ENCODE measurements around the gene CTSZ. TPM values are rescaled to one million over a fixed set of nuclear protein-coding genes. Genes with fewer than 3 reads are reported as not detected.

CTSZ gene
- total RNA-seq, 2 donors from 2014 or later, result 117 to 152 TPM

GRCh38 chr20:58998656-58999055, 8.4 kb downstream of the CTSZ start:
- DNase-seq (ENCODE audit: low spot score), result no peak

GRCh38 chr20:58997141-58997770, 9.8 kb downstream of the CTSZ start:
- Histone ChIP-seq H3K4me1 (peaks cover 0 to 7% of the 10 kb centered on the region in 2 donors), H3K9me3 (no peaks in the 10 kb centered on the region), H3K36me3 (peaks cover 79% of the 10 kb centered on the region), H3K4me3 (no peak overlapping the region), H3K27ac (no peak overlapping the region), H3K27me3 (no peaks in the 10 kb centered on the region)
- no peak for DNase-seq (ENCODE audit: low spot score)
- no peak for TF ChIP-seq CTCF (IDR thresholded peaks at IDR 0.05)

More at GRCh38 chr20:58998656-58999055, 8.4 kb downstream of the CTSZ start:
- no peak for TF ChIP-seq CTCF (IDR thresholded peaks at IDR 0.05)
- no peaks in the 10 kb centered on the region for H3K9me3 ChIP-seq
- no peaks in the 10 kb centered on the region for H3K27me3 ChIP-seq
- no peak overlapping the region for H3K4me3 ChIP-seq
- H3K36me3 ChIP-seq, result peaks cover 73% of the 10 kb centered on the region
- peaks cover 0 to 16% of the 10 kb centered on the region in 2 donors for H3K4me1 ChIP-seq
- H3K27ac ChIP-seq, result no peak overlapping the region

GRCh38 chr20:58996226-58996611, 10.8 kb downstream of the CTSZ start:
- peaks cover 81% of the 10 kb centered on the region for H3K36me3 ChIP-seq
- no peaks in the 10 kb centered on the region for H3K27me3 ChIP-seq
- H3K27ac ChIP-seq, result no peak overlapping the region

GRCh38 chr20:58995461-58996225, 11.4 kb downstream of the CTSZ start:
- no peak for TF ChIP-seq CTCF (IDR thresholded peaks at IDR 0.05)
- Histone ChIP-seq H3K36me3 (peaks cover 81% of the 10 kb centered on the region), H3K27ac (no peak overlapping the region)

More at GRCh38 chr20:58996226-58996611, 10.8 kb downstream of the CTSZ start:
- Histone ChIP-seq H3K4me1 (peaks cover 0 to 7% of the 10 kb centered on the region in 2 donors), H3K9me3 (no peaks in the 10 kb centered on the region), H3K4me3 (no peak overlapping the region)
- TF ChIP-seq CTCF (IDR thresholded peaks at IDR 0.05), result no peak
- DNase-seq (ENCODE audit: low spot score), result no peak

GRCh38 chr20:58994390-58995159, 12.5 kb downstream of the CTSZ start:
- no peak for DNase-seq (ENCODE audit: low spot score)
- no peak for TF ChIP-seq CTCF (IDR thresholded peaks at IDR 0.05)
- Histone ChIP-seq H3K27ac (no peak overlapping the region), H3K4me1 (peaks cover 0 to 7% of the 10 kb centered on the region in 2 donors), H3K4me3 (no peak overlapping the region), H3K9me3 (no peaks in the 10 kb centered on the region), H3K27me3 (no peaks in the 10 kb centered on the region), H3K36me3 (peaks cover 84% of the 10 kb centered on the region)

More at GRCh38 chr20:58995461-58996225, 11.4 kb downstream of the CTSZ start:
- Histone ChIP-seq H3K27me3 (no peaks in the 10 kb centered on the region), H3K4me3 (no peak overlapping the region), H3K9me3 (no peaks in the 10 kb centered on the region), H3K4me1 (peaks cover 0 to 7% of the 10 kb centered on the region in 2 donors)
- no peak for DNase-seq (ENCODE audit: low spot score)
